AML-193 (cell line): ENCODE results near the gene CRYZL1.
A peak's percentile ranks its signal among the peaks of the same experiment; 100 is the strongest.
"Not testable (repeated sequence)": the region's sequence is repeated elsewhere in the genome, so short reads cannot be mapped to it uniquely, and the experiment has no call there.

Source experiments
- DNase-seq, 2 experiments: peaks; one replicate each; lab custom pipeline; 2025; lab: John Stamatoyannopoulos, UW

Gene CRYZL1

DNA sequence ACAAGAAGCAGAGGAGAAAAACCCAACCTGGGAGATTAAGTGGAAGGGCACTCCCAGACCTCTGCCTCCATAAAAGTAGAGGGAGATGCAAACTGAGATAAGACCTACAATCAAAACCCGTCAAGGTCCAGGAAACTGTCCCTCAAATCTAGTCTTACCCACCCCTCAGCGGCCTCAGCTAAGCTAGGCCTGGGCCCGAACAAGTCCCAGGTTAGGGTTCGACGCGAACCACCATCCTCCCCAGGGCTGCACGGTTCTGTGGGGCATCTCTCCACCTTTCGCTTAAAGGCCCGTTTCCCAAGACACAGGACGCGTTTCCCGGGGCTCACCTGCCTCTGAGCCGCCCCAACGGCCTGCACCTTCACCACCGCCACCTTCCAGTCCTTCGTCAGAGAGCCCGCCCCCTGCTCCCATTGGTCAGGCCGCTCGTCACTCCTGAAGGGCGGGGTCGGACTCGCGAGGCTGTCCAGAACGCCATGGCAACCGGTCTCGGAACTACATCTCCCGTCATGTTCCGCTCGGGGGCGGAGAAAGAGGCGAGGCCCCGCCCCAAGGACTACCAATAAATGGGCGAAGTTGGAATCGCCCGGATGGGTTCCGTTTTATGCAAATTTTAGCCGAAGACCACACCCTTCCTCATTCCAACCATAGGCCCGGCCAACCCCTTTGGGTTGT is at the start of gene CRYZL1:
Gene CRYZL1 (minus strand): TSS at position 390 of the 675 bp plus-strand sequence. CDS start 10,190 bp downstream, outside the sequence.
- peak; percentile 94 to 95 for DNase-seq

DNA sequence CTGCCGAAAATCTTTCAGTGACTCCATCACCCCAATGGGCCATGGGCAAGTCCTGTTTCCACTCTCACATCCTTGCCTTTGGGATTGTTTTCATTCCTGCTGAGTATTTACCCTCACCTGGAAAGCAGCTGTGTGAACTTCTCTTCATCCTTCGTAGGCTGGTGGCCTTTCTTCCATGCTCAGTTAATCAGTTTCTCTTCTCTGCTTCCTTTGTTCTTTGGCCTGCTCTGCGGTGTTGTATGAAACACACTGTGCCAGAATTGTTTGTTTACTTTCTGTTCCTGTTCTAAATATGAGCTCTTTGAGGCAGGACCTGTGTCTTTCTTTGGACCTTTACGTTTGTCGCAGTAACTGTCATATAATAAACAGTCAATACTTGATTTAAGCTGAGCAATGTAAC is 49.3 kb upstream of the CRYZL1 start:
- no peak for DNase-seq

DNA sequence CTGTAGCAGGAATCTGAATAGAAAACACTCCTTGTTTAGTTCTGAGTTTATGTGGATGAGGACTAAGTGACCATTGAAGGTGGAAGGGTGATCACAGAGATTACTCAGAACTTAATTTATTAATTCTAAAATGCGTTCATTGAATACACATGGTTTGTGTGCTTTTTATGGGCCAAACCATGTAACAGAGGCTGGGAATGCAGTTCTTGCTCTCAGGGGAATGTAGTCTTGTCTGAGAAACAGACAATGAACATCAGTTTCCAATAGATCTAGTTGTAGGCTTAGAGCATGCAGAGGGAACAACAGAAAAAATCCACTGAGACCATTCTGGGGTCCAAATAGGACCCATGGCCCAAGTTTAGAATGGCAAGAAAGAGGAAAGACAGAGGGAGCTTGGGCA is 46.8 kb upstream of the CRYZL1 start:
- no peak for DNase-seq

DNA sequence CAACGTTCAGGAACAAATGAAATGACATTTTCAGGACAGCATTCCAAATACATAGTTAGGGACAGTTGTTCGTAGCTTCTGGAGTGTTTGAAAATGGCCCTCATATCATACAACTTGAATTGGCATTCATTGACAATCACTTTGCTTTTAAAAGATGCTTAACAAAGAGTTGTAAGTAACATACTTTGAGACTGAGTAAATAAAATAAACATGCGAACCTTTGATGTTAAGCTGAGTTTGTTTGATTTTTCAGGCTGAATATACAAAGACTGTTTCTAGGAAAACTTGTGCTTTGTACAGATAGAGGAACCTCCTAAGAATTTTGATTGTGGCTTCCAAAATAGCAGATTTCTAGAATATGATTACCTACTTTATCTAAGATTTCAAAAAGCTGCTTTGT is 46.1 kb upstream of the CRYZL1 start:
- no peak for DNase-seq

DNA sequence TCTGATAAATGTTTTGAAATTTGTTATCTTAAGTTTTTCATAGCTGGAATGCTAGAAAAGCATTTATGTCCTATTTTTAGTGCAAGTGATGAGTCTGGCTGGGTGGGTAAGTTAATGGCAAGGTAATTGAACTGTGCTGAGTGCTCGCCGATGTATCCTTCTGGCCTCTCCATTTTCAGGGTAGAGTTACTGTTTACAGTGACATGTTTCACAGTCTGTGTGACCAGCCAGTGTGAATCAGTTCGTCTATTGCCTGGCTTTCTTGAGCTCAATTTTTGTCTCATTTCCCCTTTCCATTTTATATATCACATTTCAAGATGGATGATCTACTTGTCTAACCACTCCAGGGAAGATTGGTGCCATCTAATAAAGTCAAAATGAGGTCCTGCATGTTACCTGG is 44.8 kb upstream of the CRYZL1 start:
- no peak for DNase-seq

DNA sequence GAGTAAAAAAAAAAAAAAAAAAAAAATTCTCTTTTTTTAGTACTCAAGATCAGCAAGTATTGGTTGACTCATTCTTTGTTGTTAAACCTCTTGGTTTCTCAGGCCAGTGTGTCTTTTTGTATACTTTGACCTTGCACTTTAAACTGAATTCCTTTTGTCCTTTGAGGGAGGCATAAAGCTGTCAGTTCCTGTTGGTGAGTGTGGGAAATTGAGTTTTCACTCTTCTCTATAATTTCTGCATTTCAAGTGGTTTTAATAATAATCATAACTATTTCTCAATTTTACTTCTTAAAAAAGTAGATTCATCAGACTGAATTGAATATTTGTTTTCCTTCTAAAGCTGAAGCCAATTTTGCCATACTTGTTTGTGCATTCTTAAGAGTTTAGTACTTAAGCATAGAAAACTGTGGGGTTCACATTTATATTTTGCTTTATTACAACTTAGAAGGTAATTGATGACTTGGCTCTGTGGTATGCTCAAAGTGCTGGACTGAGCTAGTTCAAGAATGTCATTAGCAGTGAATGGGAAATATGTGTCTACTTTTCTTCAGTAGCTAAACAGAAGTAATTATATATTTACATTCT is 44.2 kb upstream of the CRYZL1 start:
- no peak for DNase-seq

DNA sequence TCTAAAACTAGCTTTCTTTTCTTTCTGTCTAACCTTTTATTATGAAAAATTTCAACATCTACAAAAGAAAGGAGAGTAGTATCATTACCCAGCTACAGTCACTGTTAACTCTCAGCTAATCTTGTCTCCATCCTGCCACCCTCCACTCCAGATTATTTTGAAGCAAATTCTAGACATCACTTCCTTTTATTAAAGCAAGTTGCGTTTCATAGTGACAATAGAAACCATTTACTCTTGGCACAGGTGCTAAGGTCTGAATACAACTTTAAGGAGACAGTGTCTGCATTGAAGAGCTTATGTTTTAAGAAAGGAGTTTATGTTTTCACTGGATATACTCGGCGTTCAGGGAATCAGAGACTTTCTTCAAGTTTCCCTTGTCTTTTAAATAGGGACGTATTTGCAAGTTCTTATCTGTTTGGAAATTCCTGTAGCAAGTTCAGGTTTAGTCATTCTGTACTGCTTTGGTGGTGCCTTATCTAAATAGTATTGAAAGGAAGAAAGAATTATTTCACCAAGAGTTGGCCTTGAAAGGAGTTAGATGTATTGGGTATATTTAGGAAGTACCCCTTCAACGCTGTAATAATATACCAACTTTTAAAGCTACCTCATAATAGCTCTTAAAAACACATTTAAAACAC is 43.5 kb upstream of the CRYZL1 start:
- DNase-seq, result no peak

DNA sequence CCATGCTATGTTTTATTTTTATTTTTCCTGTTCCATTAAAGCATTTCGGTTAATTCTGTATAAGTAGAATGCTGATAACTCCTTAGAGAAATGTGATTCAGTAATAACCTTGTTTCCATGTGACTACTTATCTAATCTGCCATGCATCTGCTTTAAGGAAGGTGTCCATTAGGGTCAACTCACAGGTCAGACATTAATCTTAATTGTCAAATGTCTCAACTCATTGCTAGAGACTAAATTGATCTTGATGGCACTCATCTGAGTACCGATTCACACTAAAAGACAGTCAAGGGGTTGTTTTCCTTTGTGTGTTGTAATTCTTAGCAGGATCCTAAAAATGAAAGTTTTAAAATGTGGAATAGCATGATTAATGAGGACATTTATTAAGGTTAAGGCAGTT is 42.5 kb upstream of the CRYZL1 start:
- DNase-seq, result no peak

DNA sequence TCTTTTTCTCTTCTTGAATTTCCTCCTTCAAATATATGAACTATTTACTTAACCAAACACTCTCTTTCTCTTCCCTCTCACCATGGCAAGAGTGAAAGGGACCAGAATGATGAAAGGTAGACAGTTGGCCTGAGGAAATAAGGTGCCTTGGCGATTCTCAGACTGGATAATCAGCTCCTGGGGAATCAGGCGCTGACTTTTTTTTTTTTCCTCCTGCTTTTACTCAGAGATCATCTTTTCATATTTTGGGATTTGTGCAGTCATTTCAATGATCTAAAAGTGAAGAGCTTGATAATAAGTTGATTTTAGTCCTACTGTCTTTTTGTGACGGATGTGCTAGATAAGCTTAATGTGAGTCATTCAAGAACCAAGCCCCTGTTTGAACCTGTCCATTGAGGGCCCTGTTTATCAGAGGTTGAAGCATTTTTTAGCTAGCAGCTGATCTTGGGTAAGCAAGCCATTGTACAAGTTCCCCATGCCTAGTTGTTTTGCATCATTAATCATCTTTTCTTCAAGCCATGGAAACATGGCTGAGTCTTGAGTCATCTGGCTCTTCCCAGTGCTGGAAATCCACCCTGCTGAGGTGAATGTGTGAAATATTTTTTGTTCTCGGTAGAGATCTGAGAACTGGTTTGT is 41.6 kb upstream of the CRYZL1 start:
- DNase-seq, result no peak

DNA sequence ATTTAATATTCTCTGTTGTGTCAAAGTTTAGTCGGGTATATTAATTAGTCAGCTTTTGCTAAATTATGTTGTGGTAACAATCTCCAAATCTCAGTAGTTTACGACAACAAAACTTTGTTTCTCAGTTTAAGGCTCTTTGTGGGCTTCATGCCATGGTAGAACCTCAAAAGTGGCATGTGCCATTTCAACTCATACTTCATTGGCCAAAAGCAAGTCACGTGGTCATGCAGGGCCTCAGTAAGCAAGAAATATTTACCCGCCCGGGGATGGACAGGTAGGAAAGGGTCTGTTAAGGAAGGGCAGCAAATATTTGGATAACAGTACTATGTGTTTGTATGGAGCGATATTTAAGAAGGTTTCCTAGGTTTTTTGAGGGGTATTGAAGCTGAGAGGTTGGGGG is 39.3 kb upstream of the CRYZL1 start:
- no peak for DNase-seq

DNA sequence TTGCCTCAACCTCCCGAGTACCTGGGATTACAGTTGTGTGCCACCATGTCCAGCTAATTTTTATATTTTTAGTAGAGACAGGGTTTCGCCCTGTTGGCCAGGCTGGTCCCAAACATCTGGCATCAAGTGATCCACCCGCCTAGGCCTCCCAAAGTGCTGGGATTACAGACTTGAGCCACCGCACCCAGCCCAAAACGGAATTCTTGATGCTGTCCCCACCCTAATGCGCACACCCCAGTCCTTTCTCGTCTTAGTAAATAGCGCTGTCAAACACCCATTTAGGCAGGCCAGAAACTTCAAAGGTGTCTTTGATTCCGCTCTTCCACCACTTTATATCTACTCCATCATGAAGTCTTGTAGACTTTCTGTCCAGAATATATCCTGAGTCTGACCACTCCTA is 35.9 kb upstream of the CRYZL1 start:
- no peak for DNase-seq

DNA sequence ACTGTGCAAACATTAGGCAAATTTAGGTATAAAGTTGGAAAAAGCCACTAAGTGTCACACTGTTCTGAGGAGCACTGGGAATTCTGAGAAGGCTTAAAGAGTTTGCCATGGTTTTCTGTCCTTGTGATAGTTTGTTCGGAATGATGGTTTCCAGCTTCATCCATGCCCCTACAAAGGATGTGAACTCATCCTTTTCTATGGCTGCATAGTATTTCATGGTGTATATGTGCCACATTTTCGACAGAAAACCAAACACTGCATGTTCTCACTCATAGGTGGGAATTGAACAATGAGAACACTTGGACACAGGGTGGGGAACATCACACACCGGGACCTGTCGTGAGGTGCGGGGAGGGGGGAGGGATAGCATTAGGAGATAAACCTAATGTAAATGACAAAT is 35.1 kb upstream of the CRYZL1 start:
- not testable (repeated sequence) for DNase-seq

DNA sequence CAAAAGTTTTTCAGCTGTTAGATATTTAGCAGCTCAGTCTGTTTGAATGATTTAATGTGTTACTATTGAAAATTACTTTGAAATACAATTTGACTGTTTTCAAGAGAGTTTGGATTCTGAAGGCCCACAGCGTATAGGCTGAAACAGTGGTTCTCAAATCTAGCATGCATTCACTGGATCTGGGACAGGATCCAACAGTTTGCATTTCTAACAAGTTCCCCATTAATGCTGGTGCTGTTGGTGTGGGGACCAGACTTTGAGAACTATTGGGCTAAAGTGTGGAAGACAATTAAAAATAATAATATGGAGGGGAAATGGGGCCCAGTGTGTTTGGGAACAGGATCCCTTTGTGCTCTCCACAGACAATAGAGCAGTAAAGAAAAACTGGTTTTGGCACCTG is 32.7 kb upstream of the CRYZL1 start:
- DNase-seq, result no peak

DNA sequence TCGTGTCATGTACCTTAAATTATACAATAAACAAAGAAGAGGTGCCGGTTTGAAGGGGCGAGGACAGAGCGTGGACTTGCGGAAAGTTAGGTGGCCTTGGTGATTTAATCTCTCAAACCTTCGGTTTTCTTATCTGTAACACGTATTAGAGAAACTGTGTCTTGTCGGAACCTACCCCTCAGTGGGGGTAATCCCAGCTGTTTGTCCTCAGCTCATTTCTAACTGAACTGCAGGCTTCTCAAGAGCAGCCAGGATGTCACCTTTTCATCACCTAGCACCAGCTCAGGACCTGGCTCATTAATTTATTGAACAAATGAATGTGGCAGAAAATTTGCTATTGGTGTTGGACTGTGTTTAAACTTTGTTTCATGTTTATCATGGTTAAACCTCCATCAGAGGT is 31.9 kb upstream of the CRYZL1 start:
- DNase-seq, result no peak

DNA sequence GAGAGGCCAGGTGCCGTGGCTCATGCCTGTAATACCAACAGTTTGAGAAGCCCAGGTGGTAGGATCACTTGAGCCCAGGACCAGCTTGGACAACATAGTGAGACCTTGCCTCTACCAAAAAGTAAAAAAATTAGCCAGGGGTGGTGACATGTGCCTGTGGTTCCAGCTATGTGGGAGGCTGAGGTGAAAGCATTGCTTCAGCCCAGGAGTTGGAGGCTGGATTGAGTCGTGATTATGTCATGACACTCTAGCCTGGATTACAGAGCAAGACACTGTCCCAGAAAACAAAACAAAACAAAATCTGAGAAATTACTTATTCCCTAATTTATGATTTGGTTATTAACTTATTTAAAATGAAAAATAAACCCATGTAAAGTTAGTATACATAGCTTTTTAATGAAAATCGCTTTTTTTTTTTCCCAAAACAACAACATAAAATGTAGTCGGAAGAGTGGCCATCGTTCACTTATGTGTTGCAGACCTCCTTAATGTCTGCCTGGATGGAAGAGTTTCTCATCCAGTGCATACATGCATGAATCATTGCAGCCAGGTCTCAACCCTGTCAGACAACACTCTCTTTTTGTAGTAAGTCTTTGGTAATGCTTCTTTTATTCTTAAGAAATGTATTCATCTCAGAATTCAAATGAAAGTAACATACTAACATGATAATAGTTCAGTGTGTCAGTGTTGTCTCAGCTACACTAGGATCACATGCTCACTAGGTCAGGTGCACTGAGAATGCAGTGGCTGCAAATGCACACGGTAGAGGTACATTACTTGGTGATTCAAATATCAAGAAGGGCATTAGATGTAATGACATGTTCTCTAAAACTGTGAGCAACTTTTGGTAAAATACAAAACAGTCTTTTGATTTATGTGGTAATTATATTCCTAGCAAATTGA is 28.8 kb upstream of the CRYZL1 start:
- no peak for DNase-seq

DNA sequence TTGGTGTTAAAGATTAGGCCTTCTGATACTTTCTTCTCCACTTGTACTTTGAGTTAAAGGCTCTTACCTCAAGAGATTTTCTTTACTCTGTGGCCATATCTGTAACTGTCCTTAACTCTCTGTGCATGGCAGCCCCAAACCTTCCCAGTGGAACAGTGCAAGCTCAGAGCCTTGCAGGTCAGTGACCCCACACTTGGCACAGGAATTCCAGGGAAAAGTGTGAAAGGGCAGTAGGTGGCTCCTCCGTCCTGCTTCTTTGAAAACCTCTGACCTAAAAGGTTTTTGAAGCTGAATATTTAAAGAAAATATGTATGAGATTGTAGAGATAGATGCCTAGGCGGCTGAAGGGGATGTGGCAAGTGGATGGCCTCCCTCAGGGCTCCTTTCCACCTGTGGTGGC is 27.1 kb upstream of the CRYZL1 start:
- DNase-seq, result no peak

DNA sequence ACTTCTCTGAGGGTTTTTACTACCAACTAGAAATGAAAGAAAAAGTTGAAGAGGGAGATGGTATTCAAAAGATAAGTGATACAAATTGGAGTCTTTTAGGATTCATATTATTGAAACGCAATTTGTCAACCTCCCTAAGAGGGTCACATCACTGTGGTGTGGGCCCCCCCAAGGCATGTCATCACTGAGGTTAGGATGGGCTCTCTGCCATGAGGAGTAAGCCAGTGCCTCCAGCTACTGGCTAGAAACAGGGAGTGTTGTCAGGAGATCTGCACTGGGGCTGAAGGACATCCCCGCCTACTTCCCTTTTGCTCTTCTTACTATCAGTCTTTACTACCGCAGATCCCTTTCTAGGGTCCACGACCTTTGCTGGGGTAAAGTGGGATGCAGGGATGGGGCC is 26.6 kb upstream of the CRYZL1 start:
- no peak for DNase-seq

DNA sequence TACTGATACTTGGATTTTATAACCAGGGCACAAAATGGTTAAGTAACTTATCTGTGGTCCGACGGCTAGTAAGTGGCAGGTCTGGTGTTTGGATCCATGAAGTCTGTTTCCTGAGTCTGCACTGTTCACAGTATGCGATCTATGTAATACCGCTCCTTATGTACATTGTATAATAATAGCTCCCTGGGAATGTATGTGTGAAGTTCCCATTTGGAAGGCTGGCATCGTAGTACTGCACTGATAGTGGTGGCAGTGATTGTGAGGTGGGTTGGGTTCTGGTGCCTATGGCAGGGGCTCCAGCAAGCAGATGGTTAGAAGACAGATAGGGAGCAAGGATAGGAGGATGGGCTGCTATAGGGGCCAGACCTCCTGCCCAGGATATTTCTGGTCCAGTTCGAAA is 26.1 kb upstream of the CRYZL1 start:
- no peak for DNase-seq

DNA sequence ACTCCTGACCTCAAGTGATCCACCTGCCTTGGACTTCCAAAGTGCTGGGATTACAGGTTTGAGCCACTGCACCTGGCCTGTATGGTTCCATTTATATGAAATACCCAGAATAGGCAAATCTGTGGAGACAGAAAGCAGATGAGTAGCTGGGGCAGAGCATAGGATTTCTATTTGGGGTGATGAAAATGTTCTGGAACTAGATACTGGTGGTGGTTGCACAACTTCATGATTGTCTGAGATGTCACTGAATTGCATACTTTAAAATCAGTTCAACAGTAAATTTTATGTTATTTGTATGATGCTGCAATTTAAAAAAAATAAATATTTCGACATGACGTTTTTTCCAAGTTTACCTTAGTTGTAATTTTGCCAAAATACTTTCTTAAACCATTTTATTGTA is 24.6 kb upstream of the CRYZL1 start:
- no peak for DNase-seq

DNA sequence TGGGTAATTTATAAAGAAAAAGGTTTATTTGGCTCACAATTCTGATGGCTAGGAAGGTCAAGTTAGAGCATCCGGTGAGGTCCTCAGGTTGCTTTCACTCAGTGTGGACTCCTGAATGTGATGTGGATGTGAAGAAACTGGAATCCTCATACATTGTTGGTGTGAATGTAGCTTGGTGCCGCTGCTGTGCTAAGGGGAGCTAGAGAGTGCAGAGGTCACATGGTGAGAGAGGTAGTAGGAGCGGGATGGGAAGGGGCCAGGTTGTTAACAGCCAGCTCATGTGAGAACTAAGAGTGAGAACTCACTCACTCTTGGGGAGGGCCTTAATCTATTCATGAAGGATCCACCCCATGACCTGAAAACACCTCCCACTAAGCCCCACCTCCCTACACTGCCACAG is 22.6 kb upstream of the CRYZL1 start:
- DNase-seq, result no peak

DNA sequence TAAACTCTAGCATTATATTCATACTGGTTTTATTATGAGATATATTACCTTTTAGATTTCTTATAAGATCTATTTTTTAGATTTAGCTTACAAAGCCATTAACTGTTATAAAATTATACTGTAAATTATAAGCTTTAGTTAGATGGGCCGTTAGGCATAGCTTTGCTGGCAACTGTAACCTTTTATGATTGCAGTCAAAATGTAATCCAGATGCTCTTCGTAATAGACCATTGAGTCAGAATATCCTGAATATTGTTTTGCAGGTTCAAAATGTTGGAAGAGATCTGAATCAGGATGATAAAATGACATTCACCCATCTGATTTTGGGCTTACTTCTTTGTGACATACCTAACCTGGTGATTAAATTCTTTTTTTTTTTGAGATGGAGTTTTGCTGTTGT is 21.7 kb upstream of the CRYZL1 start:
- no peak for DNase-seq

DNA sequence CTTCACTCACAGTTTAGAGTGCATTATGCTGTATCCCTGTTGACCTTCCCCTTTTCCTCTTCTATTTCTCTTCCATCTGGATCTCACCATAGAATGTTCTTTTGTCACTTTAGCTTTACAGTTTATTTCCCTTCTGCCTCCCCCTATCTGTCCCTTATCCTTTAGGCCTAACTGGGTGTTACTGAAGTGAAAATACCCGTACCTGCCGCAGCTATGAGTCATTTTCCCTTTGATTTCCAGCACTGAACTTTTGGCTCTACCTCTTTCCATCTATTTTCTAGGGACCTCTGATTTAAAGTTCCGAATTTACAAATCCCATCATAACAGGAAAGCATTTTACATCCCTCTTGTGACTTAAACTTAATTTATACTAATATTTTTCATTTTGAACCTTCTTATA is 20.5 kb upstream of the CRYZL1 start:
- no peak for DNase-seq
